ENCODE results near the gene COBL.
"Not testable (repeated sequence)": the region's sequence is repeated elsewhere in the genome, so short reads cannot be mapped to it uniquely, and the experiment has no call there.

DNA sequence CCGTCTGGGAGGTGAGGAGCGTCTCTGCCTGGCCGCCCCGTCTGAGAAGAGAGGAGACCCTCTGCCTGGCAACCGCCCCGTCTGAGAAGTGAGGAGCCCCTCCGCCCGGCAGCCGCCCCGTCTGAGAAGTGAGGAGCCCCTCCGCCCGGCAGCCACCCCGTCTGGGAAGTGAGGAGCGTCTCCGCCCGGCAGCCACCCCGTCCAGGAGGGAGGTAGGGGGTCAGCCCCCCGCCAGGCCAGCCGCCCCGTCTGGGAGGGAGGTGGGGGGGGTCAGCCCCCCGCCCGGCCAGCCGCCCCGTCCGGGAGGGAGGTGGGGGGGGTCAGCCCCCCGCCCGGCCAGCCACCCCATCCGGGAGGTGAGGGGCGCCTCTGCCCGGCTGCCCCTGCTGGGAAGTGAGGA, 108.5 kb downstream of the COBL start:
- TF ChIP-seq POLR2AphosphoS5 (IDR thresholded peaks at IDR 0.05; ENCODE audit: low read depth, low read length); TAF1 (IDR thresholded peaks at IDR 0.05; ENCODE audit: borderline replicate concordance, low read depth, low read length): not testable (repeated sequence)

Data from GM12892 (cell line).